Skin epidermis (tissue), 12 donors: ENCODE data around the gene MAPKAPK2.

Experiments used
- H3K27ac ChIP-seq, 21 experiments: fragments of 200-600 bp; sonication (generic) in 11 of 21; one replicate each; pipeline ENCODE4 v1.5.0; 2020; ENCODE audit warnings: mild to moderate bottlenecking in 3 of 21, inconsistent platforms in 2 of 21, moderate library complexity in 2 of 21
- H3K4me3 ChIP-seq, 7 experiments: fragments of 200-600 bp; sonication (generic) in 2 of 7; one replicate each; pipeline ENCODE4 v1.5.0; 2020; ENCODE audit warnings: inconsistent platforms in 2 of 7, mild to moderate bottlenecking in 2 of 7, moderate library complexity in 1 of 7

The MAPKAPK2 gene

DNA sequence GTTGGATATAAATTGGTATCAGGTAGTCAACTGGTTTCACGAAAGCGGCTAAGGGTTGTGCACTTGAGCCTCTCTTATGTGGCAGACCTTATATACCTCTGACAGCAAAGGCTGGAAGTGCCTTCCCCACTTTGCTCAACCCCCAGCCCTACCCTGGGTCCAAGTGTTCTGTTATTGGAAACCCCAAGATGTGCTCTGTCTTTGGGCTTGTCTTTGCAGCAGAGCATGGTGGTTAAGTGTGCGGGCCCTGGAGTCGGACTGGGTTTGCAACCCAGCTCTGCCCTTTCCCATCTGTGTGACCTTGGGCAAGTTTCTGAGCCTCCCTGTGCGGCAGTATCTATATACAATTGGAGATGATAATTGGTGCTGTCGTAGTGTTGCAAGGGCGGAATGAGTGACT, 98.8 kb downstream of the MAPKAPK2 start:
- H3K27ac ChIP-seq: peak overlapping the region in 1 of 21 experiments; percentile 3

More for the DNA sequence above, 98.8 kb downstream of the MAPKAPK2 start:
- H3K4me3 ChIP-seq: no peak overlapping the region
